HG03521 (cell line): ENCODE results near the gene HOXA11.

Experiments
- ATAC-seq: cut with Tn5 transposase; IDR thresholded peaks from one replicate; pipeline ENCODE4 v1.9.1; 2021; ENCODE audit warnings: mild to moderate bottlenecking, moderate library complexity; ENCODE audit not compliant: unreplicated experiment

The HOXA11 gene

GRCh38 chr7:27159266-27160144 lies 25.5 kb downstream of the HOXA11 start:
- ATAC-seq: no peak

GRCh38 chr7:27158436-27159265 lies 26.4 kb downstream of the HOXA11 start:
- ATAC-seq: no peak

GRCh38 chr7:27157702-27158431 lies 27.2 kb downstream of the HOXA11 start:
- no peak for ATAC-seq

- no peak for ATAC-seq
Observed at GRCh38 chr7:27156916-27157701, 27.9 kb downstream of the HOXA11 start.

GRCh38 chr7:27156508-27156898 lies 28.5 kb downstream of the HOXA11 start, which contains the start of gene HOXA7:
HOXA7 (minus strand) TSS chr7:27156675; CDS start chr7:27156545, 130 bp downstream.
- ATAC-seq: no peak

GRCh38 chr7:27155816-27156507 lies 29.1 kb downstream of the HOXA11 start:
- ATAC-seq: no peak

- ATAC-seq: no peak
Observed at GRCh38 chr7:27154901-27155815, 29.9 kb downstream of the HOXA11 start.

- no peak for ATAC-seq
Observed at GRCh38 chr7:27154369-27154768, 30.7 kb downstream of the HOXA11 start.

- ATAC-seq: no peak
Observed at GRCh38 chr7:27153526-27153925, 31.5 kb downstream of the HOXA11 start.

GRCh38 chr7:27152816-27153442 lies 32.1 kb downstream of the HOXA11 start:
- ATAC-seq: no peak

- no peak for ATAC-seq
Observed at GRCh38 chr7:27151931-27152815, 32.9 kb downstream of the HOXA11 start, which contains the start of gene HOXA3. HOXA3 (minus strand) TSS chr7:27152583; CDS start chr7:27110640, 41,943 bp downstream.

- no peak for ATAC-seq
Observed at GRCh38 chr7:27151341-27151930, 33.6 kb downstream of the HOXA11 start.

- peak; percentile 73 for ATAC-seq
Observed at GRCh38 chr7:27150568-27151340, 34.3 kb downstream of the HOXA11 start.

GRCh38 chr7:27149842-27150567 lies 35.0 kb downstream of the HOXA11 start:
- ATAC-seq: no peak
